WTC11 (cell line): ENCODE results near the gene PUS7.

Experiments
- CREM ChIP-seq: sonication (generic); formaldehyde crosslinking; IDR thresholded peaks from 2 replicates; pipeline ENCODE4 v1.8.1; 2022; ENCODE audit warnings: mild to moderate bottlenecking, missing genetic modification reagents, moderate library complexity
- CTCF ChIP-seq: fragments of 200-600 bp; IDR thresholded peaks from 2 replicates; pipeline ENCODE4 v1.8.0; 2022; ENCODE audit warnings: antibody characterized with exemption
- ESRRA ChIP-seq: sonication (generic); formaldehyde crosslinking; IDR thresholded peaks from 2 replicates; pipeline ENCODE4 v1.8.1; 2022; ENCODE audit warnings: mild to moderate bottlenecking, missing genetic modification reagents, borderline replicate concordance
- JUN ChIP-seq: sonication (generic); formaldehyde crosslinking; IDR thresholded peaks from 2 replicates; pipeline ENCODE4 v1.8.0; 2023; ENCODE audit warnings: mild to moderate bottlenecking, missing genetic modification reagents
- MAX ChIP-seq: sonication (generic); formaldehyde crosslinking; IDR thresholded peaks from 2 replicates; pipeline ENCODE4 v1.8.0; 2022; ENCODE audit warnings: mild to moderate bottlenecking, missing genetic modification reagents
- TCF7 ChIP-seq: sonication (generic); formaldehyde crosslinking; IDR thresholded peaks from 2 replicates; pipeline ENCODE4 v1.8.0; 2022; ENCODE audit warnings: mild to moderate bottlenecking, low read depth, missing genetic modification reagents, moderate library complexity

GRCh38 chr7:105461518-105461917 is 60.6 kb downstream of the PUS7 start:
- TF ChIP-seq CREM (CRISPR knock-in tag) (no peak), CTCF (no peak), MAX (CRISPR knock-in tag) (no peak), TCF7 (CRISPR knock-in tag) (no peak), ESRRA (no peak), JUN (CRISPR knock-in tag) (no peak)
